ENCODE measurements around the gene PARD3B. TPM values are rescaled to one million over a fixed set of nuclear protein-coding genes. Genes with fewer than 3 reads are reported as not detected.

PARD3B gene
- total and polyA plus RNA-seq, 2 of the 13 experiments (the other 11 are each of a cell fraction or from before 2014, with no cell fraction given), result 0.71 to 2.3 TPM

- no peak for TF ChIP-seq ZNF512 (CRISPR knock-in tag; IDR thresholded peaks at IDR 0.05)
- no peak for TF ChIP-seq JUNB (CRISPR knock-in tag; IDR thresholded peaks at IDR 0.05; ENCODE audit: borderline replicate concordance)
Observed at GRCh38 chr2:204510709-204511420, 34.4 kb upstream of the PARD3B start (continued).

DNA sequence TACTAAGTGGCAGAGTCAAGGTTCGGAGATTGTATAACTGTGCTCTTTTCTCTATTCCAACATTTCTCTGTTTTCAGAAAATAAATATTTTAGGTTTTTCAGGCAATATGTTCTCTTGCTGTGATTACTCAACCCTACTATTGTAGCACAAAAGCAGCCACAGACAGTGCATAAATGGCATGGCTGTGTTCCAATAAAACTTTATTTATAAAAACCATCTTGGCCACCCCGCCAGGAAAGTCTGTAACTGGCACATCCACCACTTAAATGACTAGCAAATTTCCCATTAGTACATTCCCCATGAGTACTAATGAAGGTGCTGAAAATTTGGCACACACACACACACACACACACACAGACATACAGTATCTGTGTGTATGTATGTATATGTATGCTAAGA is 30.8 kb upstream of the PARD3B start:
- ChIA-PET CTCF (ENCODE audit: low intra/inter-chr PET ratio, low total read pairs) (no interaction called here), POLR2A (no interaction called here)
- Histone ChIP-seq H3K9me3 (ENCODE audit: low read length) (no peaks in the 10 kb centered on the region), H3K36me3 (replicated peaks in 1 of 2; ENCODE audit: control insufficient read depth in 1 of 2, insufficient read depth in 2 of 2, low read length in 2 of 2) (no peaks in the 10 kb centered on the region), H3K4me1 (ENCODE audit: insufficient read depth, low read length) (no peaks in the 10 kb centered on the region), H4K20me1 (ENCODE audit: insufficient read depth, low read length) (no peaks in the 10 kb centered on the region), H3K27me3 (ENCODE audit: control insufficient read depth in 1 of 2, insufficient read depth in 2 of 2, low read length in 2 of 2) (no peaks in the 10 kb centered on the region; a peak in 1 of 5 replicates), H3K79me2 (ENCODE audit: insufficient read depth, low read length) (no peaks in the 10 kb centered on the region), H3K4me2 (ENCODE audit: low read depth, low read length) (no peak overlapping the region), H3K9ac (ENCODE audit: insufficient read depth, low read depth, low read length) (no peak overlapping the region), H2AFZ (ENCODE audit: low read length) (no peak overlapping the region), H3K27ac (ENCODE audit: extremely low read length, insufficient read depth, low read length) (no peak overlapping the region), H3K4me3 (replicated peaks in 1 of 3; ENCODE audit: insufficient read depth in 1 of 3, low read depth in 2 of 3, low read length in 3 of 3) (no peak overlapping the region)
- ATAC-seq (no peak), DNase-seq (ENCODE audit: low spot score) (no peak), FAIRE-seq (no peak)
- intact Hi-C loops (cut with micrococcal nuclease; ENCODE audit: unreplicated experiment) (no loop called here), in situ Hi-C loops (cut with HindIII; ENCODE audit: extremely low pct_ligation_motif_present, low pct_unique_long_range_greater_than_20kb) (no loop called here)
- 20% methylated on average over 2 of the region's 2 CpGs for WGBS (ENCODE audit: low lambda C conversion rate)
- no TSS peak for BruUV-seq (replicated peaks)
- no peak for TF ChIP-seq ZBTB40 (IDR thresholded peaks at IDR 0.05)
- TF ChIP-seq ZBTB40 (CRISPR knock-in tag; IDR thresholded peaks at IDR 0.05), result peak; percentile 89

All from HepG2 (cell line).